ENCODE measurements around the gene RABAC1. TPM values are rescaled to one million over a fixed set of nuclear protein-coding genes. Genes with fewer than 3 reads are reported as not detected.

The RABAC1 gene
- total RNA-seq, 1 experiment from 2014 or later, result 69.1 TPM

DNA sequence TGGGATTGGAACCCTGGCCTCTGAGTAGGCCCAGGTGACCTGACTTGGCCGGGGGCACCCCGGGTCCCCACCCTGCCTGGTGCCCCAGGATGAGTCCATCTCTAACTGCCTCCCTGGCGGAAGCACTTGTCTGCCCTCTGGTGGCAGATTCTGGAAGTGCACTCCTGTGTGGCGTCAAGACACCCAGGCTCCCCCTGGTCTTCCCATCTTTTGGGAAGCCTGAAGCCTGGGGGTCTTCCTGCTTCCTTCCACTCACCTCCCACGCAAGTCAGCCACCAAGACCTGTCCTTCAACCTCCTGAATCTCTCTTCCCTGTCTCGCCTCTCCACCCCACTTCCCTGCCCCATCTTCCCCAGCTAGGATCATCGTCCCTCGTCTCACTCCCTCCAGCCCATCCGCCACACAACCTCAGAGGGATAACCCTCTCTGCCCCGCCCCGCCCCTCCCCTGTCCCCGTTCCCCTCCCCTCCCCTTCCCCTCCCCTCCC is 7.4 kb downstream of the RABAC1 start:
- H3K4me3 ChIP-seq (ENCODE audit: low read depth in 2 of 2, low read length in 2 of 2), result no peak overlapping the region
- H3K4me1 ChIP-seq (ENCODE audit: control insufficient read depth, insufficient read depth, low read length), result no peaks in the 10 kb centered on the region
- H3K36me3 ChIP-seq (ENCODE audit: control insufficient read depth, insufficient read depth, low read length), result no peaks in the 10 kb centered on the region
- no TSS peak for BruUV-seq (replicated peaks)
- H3K9me3 ChIP-seq (ENCODE audit: control insufficient read depth, insufficient read depth, low read depth, low read length), result no peaks in the 10 kb centered on the region
- DNase-seq (ENCODE audit: low read depth, low spot score) (peak; percentile 57), ATAC-seq (peak; percentile 88)
- no peak overlapping the region for H3K27ac ChIP-seq (ENCODE audit: low read length)
- in situ Hi-C loops (cut with HindIII; ENCODE audit: low pct_unique_long_range_greater_than_20kb, low sequenced_read_pairs), result no loop called here
- ChIA-PET POLR2A (no interaction called here), CTCF (no interaction called here)
- TF ChIP-seq TCF7L2 (IDR thresholded peaks at IDR 0.05; ENCODE audit: low read depth, low read length) (no peak), SIN3A (IDR thresholded peaks at IDR 0.05; ENCODE audit: borderline replicate concordance, insufficient read depth, low read depth, low read length) (no peak), POLR2AphosphoS5 (IDR thresholded peaks at IDR 0.05; ENCODE audit: low read depth, low read length) (no peak)
- TF ChIP-seq, protein P1, sequence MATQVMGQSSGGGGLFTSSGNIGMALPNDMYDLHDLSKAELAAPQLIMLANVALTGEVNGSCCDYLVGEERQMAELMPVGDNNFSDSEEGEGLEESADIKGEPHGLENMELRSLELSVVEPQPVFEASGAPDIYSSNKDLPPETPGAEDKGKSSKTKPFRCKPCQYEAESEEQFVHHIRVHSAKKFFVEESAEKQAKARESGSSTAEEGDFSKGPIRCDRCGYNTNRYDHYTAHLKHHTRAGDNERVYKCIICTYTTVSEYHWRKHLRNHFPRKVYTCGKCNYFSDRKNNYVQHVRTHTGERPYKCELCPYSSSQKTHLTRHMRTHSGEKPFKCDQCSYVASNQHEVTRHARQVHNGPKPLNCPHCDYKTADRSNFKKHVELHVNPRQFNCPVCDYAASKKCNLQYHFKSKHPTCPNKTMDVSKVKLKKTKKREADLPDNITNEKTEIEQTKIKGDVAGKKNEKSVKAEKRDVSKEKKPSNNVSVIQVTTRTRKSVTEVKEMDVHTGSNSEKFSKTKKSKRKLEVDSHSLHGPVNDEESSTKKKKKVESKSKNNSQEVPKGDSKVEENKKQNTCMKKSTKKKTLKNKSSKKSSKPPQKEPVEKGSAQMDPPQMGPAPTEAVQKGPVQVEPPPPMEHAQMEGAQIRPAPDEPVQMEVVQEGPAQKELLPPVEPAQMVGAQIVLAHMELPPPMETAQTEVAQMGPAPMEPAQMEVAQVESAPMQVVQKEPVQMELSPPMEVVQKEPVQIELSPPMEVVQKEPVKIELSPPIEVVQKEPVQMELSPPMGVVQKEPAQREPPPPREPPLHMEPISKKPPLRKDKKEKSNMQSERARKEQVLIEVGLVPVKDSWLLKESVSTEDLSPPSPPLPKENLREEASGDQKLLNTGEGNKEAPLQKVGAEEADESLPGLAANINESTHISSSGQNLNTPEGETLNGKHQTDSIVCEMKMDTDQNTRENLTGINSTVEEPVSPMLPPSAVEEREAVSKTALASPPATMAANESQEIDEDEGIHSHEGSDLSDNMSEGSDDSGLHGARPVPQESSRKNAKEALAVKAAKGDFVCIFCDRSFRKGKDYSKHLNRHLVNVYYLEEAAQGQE (IDR thresholded peaks at IDR 0.05; ENCODE audit: insufficient read depth in 1 of 2, low read depth in 2 of 2, low read length in 1 of 2), result no peak
- TF ChIP-seq, protein P2, sequence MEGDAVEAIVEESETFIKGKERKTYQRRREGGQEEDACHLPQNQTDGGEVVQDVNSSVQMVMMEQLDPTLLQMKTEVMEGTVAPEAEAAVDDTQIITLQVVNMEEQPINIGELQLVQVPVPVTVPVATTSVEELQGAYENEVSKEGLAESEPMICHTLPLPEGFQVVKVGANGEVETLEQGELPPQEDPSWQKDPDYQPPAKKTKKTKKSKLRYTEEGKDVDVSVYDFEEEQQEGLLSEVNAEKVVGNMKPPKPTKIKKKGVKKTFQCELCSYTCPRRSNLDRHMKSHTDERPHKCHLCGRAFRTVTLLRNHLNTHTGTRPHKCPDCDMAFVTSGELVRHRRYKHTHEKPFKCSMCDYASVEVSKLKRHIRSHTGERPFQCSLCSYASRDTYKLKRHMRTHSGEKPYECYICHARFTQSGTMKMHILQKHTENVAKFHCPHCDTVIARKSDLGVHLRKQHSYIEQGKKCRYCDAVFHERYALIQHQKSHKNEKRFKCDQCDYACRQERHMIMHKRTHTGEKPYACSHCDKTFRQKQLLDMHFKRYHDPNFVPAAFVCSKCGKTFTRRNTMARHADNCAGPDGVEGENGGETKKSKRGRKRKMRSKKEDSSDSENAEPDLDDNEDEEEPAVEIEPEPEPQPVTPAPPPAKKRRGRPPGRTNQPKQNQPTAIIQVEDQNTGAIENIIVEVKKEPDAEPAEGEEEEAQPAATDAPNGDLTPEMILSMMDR (IDR thresholded peaks at IDR 0.05), result peak; percentile 93
- intact Hi-C loops (cut with micrococcal nuclease; ENCODE audit: unreplicated experiment), result no loop called here
- H3K27me3 ChIP-seq (ENCODE audit: control insufficient read depth, insufficient read depth, low read length), result no peaks in the 10 kb centered on the region

- no peak for DNase-seq (ENCODE audit: low read depth, low spot score)
- ChIA-PET CTCF (no interaction called here), POLR2A (no interaction called here)
- no peak for ATAC-seq
- no peaks in the 10 kb centered on the region for H3K36me3 ChIP-seq (ENCODE audit: control insufficient read depth, insufficient read depth, low read length)
- intact Hi-C loops (cut with micrococcal nuclease; ENCODE audit: unreplicated experiment), result no loop called here
- no peak overlapping the region for H3K4me3 ChIP-seq (ENCODE audit: low read depth in 2 of 2, low read length in 2 of 2)
- H3K27me3 ChIP-seq (ENCODE audit: control insufficient read depth, insufficient read depth, low read length), result no peaks in the 10 kb centered on the region
- H3K9me3 ChIP-seq (ENCODE audit: control insufficient read depth, insufficient read depth, low read depth, low read length), result no peaks in the 10 kb centered on the region
- in situ Hi-C loops (cut with HindIII; ENCODE audit: low pct_unique_long_range_greater_than_20kb, low sequenced_read_pairs), result no loop called here
- H3K27ac ChIP-seq (ENCODE audit: low read length), result no peak overlapping the region
- no TSS peak for BruUV-seq (replicated peaks)
- no peaks in the 10 kb centered on the region for H3K4me1 ChIP-seq (ENCODE audit: control insufficient read depth, insufficient read depth, low read length)
- TF ChIP-seq, protein P1 (IDR thresholded peaks at IDR 0.05; ENCODE audit: insufficient read depth in 1 of 2, low read depth in 2 of 2, low read length in 1 of 2), result no peak
- TF ChIP-seq SIN3A (IDR thresholded peaks at IDR 0.05; ENCODE audit: borderline replicate concordance, insufficient read depth, low read depth, low read length) (no peak), POLR2AphosphoS5 (IDR thresholded peaks at IDR 0.05; ENCODE audit: low read depth, low read length) (no peak), TCF7L2 (IDR thresholded peaks at IDR 0.05; ENCODE audit: low read depth, low read length) (no peak)
- TF ChIP-seq, protein P2 (IDR thresholded peaks at IDR 0.05), result no peak
Observed at GRCh38 chr19:41947091-41947490, 12.0 kb downstream of the RABAC1 start.
